ENCODE measurements around the gene C12orf56.

DNA sequence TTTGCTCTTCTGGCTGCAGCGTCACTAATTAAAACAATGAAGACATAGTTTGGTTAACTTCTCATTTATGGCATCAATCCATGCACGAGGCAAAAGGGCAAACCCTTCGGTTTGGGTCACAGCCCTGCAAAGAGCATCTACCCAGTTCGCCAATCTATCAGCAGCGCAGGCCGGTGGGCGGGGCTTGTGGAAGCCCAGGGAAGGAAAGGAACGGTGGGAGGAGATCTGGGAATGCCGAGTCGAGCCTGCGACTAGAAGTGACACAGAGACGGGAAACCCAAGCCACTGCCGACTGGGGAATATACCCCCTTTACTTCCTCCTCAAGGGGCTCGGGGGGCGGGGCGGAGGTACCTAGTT lies 168.9 kb downstream of the C12orf56 start:
- TF ChIP-seq, protein P1, sequence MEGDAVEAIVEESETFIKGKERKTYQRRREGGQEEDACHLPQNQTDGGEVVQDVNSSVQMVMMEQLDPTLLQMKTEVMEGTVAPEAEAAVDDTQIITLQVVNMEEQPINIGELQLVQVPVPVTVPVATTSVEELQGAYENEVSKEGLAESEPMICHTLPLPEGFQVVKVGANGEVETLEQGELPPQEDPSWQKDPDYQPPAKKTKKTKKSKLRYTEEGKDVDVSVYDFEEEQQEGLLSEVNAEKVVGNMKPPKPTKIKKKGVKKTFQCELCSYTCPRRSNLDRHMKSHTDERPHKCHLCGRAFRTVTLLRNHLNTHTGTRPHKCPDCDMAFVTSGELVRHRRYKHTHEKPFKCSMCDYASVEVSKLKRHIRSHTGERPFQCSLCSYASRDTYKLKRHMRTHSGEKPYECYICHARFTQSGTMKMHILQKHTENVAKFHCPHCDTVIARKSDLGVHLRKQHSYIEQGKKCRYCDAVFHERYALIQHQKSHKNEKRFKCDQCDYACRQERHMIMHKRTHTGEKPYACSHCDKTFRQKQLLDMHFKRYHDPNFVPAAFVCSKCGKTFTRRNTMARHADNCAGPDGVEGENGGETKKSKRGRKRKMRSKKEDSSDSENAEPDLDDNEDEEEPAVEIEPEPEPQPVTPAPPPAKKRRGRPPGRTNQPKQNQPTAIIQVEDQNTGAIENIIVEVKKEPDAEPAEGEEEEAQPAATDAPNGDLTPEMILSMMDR (conservative IDR thresholded peaks at IDR 0.05), result no peak
- TF ChIP-seq EZH2 (IDR thresholded peaks at IDR 0.05; ENCODE audit: low read depth), result no peak
